ENCODE data around the gene PARVG. TPM values are rescaled to one million over a fixed set of nuclear protein-coding genes. Genes with fewer than 3 reads are reported as not detected.
A peak's percentile ranks its signal among the peaks of the same experiment; 100 is the strongest.

PARVG gene
- total RNA-seq, 1 experiment from 2014 or later, result 1.3 TPM

DNA sequence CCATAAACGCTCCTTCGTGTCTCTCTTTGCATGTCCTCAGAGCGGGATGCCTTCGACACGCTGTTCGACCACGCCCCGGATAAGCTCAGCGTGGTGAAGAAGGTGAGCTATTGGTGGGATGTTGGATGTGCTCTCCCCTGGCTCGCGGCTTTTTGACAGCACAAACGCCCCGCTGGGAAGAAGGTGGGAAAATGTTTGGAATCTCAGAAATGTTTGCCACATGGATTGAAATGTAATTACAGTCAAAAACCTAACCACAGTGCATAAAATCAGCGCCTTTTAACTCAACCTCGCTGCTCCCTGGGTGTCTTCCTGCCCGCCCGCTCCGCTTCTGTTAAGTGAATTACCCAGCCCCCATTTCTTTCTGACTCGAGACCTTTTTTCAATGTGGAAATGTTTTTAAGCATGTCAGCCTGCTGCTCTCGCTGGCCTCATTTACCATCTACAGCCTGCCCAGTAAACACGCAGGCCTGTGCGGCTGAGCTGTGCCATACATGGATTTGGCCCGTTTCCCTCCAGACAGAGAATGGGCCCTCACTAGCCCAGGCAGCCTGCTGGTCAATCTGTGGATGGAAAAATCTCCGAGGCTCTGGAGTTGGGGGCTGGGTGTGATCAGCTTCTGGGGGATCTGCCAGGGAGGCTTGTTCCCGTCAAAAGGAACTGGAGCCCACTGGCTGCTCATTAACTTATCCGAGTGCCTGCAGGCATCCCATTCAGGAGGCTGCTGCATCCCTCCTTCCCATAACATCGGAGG lies 32.7 kb upstream of the PARVG start:
- peaks cover 56 to 61% of the 10 kb centered on the region in 2 experiments for H3K4me1 Mint-ChIP-seq
- Histone ChIP-seq H3K4ac (ENCODE audit: low read depth, low read length) (no peak overlapping the region; the same call in 1 of the 2 replicates), H3T11ph (ENCODE audit: low read length) (no peak overlapping the region), H4K91ac (ENCODE audit: insufficient read length, low read depth, low read length) (no peak overlapping the region), H3K14ac (ENCODE audit: insufficient read depth, low read length) (no peak overlapping the region), H3K4me1 (ENCODE audit: insufficient read depth, low read length) (peaks cover 25% of the 10 kb centered on the region), H4K8ac (replicated peaks; ENCODE audit: insufficient read length, low read depth, low read length) (no peak overlapping the region), H4K5ac (ENCODE audit: insufficient read length, low read depth, low read length) (no peak overlapping the region), H3K27me3 (ENCODE audit: insufficient read depth, low read length) (no peaks in the 10 kb centered on the region), H2BK15ac (ENCODE audit: low read depth, low read length) (no peak overlapping the region), H3K27ac (ENCODE audit: insufficient read length, low read depth, low read length) (peak overlapping the region; percentile 81), H4K20me1 (ENCODE audit: control insufficient read depth, insufficient read depth, insufficient read length) (no peaks in the 10 kb centered on the region), H3K56ac (ENCODE audit: insufficient read length, low read depth, low read length) (no peak overlapping the region), H2BK12ac (ENCODE audit: insufficient read length, low read depth, low read length) (no peak overlapping the region), H2BK120ac (ENCODE audit: low read depth, low read length, poor library complexity, severe bottlenecking) (no peak overlapping the region), H3K79me2 (ENCODE audit: insufficient read depth, low read length) (no peaks in the 10 kb centered on the region), H2BK20ac (ENCODE audit: low read depth, low read length, poor library complexity, severe bottlenecking) (no peak overlapping the region), H3K18ac (ENCODE audit: insufficient read length, low read depth, low read length) (peak overlapping the region; percentile 69), H2AFZ (ENCODE audit: low read length) (no peak overlapping the region), H2AK5ac (ENCODE audit: insufficient read length, low read length) (no peak overlapping the region), H3K79me1 (ENCODE audit: insufficient read depth, low read depth, low read length, poor library complexity, severe bottlenecking) (no peaks in the 10 kb centered on the region), H2BK5ac (ENCODE audit: insufficient read length, low read length) (peak overlapping the region; percentile 7), H3K9me3 (ENCODE audit: control insufficient read depth, low read depth, low read length) (no peaks in the 10 kb centered on the region), H3K4me2 (ENCODE audit: insufficient read depth, insufficient read length, low read length) (peak overlapping the region; percentile 20), H3K23ac (ENCODE audit: insufficient read length, low read depth, low read length) (no peak overlapping the region), H3K23me2 (ENCODE audit: insufficient read length, low read depth, low read length, poor library complexity, severe bottlenecking) (no peaks in the 10 kb centered on the region), H3K9ac (ENCODE audit: extremely low read depth, insufficient read length, low read length) (peak overlapping the region; percentile 11)
- peak overlapping the region; percentile 95 to 99 (median 99) for H3K27ac Mint-ChIP-seq
- DNase-seq, result peak; percentile 94
- no CpG with 5 or more reads among the region's 27 CpGs for WGBS (ENCODE audit: extremely low coverage, insufficient read length, low lambda C conversion rate)
- peak overlapping the region; percentile 35 to 57 for H3K4me3 Mint-ChIP-seq
- H3K36me3 Mint-ChIP-seq (ENCODE audit: insufficient read depth in 1 of 3, low read depth in 3 of 3), result peaks cover 0 to 3% (median 0%) of the 10 kb centered on the region in 3 experiments; a peak in 1 of 7 replicates
- peaks cover 0 to 5% of the 10 kb centered on the region in 2 experiments; a peak in 1 of 5 replicates for H3K9me3 Mint-ChIP-seq
- H3K27me3 Mint-ChIP-seq (ENCODE audit: low read depth), result no peaks in the 10 kb centered on the region; the same call in 1 of the 2 replicates
- TF ChIP-seq, protein P1, sequence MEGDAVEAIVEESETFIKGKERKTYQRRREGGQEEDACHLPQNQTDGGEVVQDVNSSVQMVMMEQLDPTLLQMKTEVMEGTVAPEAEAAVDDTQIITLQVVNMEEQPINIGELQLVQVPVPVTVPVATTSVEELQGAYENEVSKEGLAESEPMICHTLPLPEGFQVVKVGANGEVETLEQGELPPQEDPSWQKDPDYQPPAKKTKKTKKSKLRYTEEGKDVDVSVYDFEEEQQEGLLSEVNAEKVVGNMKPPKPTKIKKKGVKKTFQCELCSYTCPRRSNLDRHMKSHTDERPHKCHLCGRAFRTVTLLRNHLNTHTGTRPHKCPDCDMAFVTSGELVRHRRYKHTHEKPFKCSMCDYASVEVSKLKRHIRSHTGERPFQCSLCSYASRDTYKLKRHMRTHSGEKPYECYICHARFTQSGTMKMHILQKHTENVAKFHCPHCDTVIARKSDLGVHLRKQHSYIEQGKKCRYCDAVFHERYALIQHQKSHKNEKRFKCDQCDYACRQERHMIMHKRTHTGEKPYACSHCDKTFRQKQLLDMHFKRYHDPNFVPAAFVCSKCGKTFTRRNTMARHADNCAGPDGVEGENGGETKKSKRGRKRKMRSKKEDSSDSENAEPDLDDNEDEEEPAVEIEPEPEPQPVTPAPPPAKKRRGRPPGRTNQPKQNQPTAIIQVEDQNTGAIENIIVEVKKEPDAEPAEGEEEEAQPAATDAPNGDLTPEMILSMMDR (conservative IDR thresholded peaks at IDR 0.05), result peak; percentile 23; the same call in 2 of the 3 replicates

All from H9 (cell line).